GM12865 (cell line): ENCODE results near the gene MBNL1.

Source experiments
- DNase-seq: peaks from one replicate; pipeline ENCODE4 v3.0.0; 2010; ENCODE audit warnings: low read depth
- H3K4me3 ChIP-seq: 2 replicates; pipeline ENCODE4 v1.5.1; 2011; ENCODE audit warnings: mild to moderate bottlenecking, low read depth, low read length, control low read depth
- CTCF ChIP-seq: IDR thresholded peaks from 2 replicates; pipeline ENCODE4 v1.5.1; 2011; ENCODE audit warnings: low read length, control low read depth, low read depth, inconsistent platforms; ENCODE audit not compliant: insufficient read depth; ENCODE audit errors: missing control alignments

The MBNL1 gene

GRCh38 chr3:152454076-152454875, 185.5 kb downstream of the MBNL1 start:
- no peak overlapping the region for H3K4me3 ChIP-seq
- TF ChIP-seq CTCF: no peak
- no peak for DNase-seq

GRCh38 chr3:152455989-152456388, 187.3 kb downstream of the MBNL1 start:
- no peak for TF ChIP-seq CTCF
- DNase-seq: no peak
- no peak overlapping the region for H3K4me3 ChIP-seq

- no peak for DNase-seq
- TF ChIP-seq CTCF: no peak
- H3K4me3 ChIP-seq: no peak overlapping the region
Measured at GRCh38 chr3:152457500-152458375, 189.0 kb downstream of the MBNL1 start.

- TF ChIP-seq CTCF: no peak
- no peak overlapping the region for H3K4me3 ChIP-seq
- DNase-seq: no peak
Measured at GRCh38 chr3:152458376-152459117, 189.8 kb downstream of the MBNL1 start.

GRCh38 chr3:152459118-152459515, 190.4 kb downstream of the MBNL1 start:
- DNase-seq: no peak
- H3K4me3 ChIP-seq: no peak overlapping the region
- no peak for TF ChIP-seq CTCF

GRCh38 chr3:152459572-152459971, 190.8 kb downstream of the MBNL1 start:
- H3K4me3 ChIP-seq: no peak overlapping the region
- TF ChIP-seq CTCF: no peak
- no peak for DNase-seq
